ENCODE data around the gene SREBF2.
"Not testable (repeated sequence)": the region's sequence is repeated elsewhere in the genome, so short reads cannot be mapped to it uniquely, and the experiment has no call there.

Gene SREBF2

GRCh38 chr22:41821471-41822316 is 11.2 kb upstream of the SREBF2 start:
- no peak for DNase-seq (ENCODE audit: low spot score)

DNA sequence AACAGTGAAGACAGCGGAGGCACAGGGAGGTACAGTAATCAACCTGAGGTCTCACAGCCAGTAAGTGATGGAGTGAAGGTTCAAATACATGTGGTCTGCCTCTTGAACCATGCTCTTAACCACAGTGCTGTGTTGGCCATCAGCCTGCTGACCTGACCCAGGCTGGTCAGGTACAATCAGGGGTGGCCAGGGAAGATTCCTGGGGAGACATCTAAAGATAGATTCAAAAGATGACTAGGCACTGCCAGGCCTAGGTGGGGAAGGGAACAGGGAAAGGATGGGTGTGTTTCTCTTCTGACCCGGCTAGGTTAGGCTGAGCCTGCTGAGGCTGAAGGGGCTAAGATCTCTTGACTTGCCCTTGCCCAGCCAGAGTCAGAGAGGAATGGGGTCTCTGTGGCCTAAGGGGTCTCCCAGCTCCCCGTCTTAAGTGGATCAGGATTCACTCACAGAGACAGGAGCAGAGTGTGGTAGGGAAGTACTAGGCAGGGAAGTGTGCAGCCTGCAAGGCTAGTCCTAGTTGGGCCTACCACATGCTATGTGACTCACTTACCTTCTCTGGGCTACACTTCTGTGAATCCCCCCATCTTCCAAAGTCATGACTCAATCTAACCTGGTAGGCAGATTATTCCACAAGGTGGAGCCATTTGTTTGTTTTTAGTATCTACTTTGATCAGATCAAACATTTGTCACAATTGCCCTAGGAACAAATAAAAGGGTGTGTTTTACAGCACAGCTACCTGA is 10.4 kb upstream of the SREBF2 start:
- no peak for DNase-seq (ENCODE audit: low spot score)

GRCh38 chr22:41823797-41824196 is 9.1 kb upstream of the SREBF2 start:
- DNase-seq (ENCODE audit: low spot score): no peak

DNA sequence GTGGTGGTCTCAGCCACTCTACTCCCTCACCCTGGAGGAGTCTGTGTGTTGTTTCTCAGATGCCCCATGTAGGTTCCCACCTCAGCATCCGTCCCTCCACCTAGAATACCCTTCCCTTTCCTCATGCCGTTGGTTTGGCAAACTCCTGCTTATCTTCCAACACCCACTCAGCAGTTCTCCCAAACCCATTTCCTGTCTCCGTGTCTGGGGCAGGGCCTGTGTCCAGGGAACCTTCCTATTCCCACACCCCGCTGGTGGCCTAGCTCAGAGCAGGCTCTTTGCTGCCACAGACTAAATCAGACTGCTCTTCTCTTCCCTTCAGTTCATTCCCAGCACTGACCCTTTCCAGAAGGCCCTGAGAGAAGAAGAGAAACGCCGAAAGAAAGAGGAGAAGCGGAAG is 7.5 kb upstream of the SREBF2 start:
- DNase-seq (ENCODE audit: low spot score): no peak

DNA sequence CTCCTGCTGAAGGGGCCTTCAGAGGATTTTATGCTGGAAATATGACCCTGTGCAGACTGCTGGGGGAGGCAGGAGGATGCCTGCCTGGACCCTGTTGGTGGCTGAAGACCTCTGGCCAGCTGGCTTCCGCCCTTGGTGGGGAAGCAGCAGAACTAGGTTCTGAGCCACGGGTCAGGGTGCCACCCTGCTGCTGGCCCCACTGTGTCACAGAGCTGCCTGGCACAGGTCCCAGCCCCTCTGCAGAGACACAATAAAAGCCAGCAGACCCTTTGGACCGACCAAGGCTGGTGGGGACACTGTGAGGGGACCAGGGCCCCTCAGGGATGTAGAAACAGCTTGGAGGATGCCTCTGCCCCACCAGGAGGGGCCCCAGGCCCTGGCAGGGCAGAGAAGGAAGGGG is 6.9 kb upstream of the SREBF2 start:
- DNase-seq (ENCODE audit: low spot score): no peak

GRCh38 chr22:41826430-41827383 is 6.2 kb upstream of the SREBF2 start:
- DNase-seq (ENCODE audit: low spot score): no peak

DNA sequence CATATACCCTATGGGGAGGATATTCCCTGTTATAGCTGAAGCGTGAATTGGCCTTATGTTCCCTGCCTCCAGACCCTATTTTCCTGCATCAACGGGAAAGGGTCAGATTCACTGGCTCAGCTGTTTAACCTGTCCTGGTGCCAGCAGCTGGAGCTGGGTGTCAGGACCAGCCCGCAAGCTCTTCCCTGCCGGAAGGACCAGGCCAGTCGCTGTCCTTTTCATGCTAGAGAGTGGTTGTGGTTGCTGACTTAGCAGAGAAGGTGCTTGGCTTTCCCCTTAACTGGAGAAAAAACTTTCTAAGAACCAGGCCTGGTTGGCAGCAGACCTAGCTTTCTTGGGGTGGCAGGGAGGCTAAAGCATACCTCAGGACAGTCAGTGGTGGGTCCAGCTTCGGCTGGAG is 5.2 kb upstream of the SREBF2 start:
- no peak for DNase-seq (ENCODE audit: low spot score)

DNA sequence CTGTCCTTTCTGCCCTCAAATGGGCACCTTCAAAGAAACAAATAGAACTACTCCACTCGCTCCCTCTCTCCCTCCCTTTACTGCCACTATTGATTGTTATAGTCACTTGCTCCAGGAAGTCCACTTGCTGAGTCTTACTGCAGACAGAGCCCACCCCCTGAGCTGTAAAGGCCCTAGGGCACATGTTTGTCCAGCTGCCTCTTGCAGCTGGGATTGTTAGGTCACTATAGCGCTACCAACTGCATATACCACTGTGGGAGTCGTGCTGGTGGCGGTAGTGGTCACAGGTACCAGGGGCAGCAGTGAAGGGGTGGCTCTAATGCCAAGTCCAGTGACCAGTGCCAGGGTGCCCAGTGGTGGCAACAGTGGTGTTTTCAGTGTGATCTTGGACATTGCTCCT is 4.4 kb upstream of the SREBF2 start:
- DNase-seq (ENCODE audit: low spot score): no peak

DNA sequence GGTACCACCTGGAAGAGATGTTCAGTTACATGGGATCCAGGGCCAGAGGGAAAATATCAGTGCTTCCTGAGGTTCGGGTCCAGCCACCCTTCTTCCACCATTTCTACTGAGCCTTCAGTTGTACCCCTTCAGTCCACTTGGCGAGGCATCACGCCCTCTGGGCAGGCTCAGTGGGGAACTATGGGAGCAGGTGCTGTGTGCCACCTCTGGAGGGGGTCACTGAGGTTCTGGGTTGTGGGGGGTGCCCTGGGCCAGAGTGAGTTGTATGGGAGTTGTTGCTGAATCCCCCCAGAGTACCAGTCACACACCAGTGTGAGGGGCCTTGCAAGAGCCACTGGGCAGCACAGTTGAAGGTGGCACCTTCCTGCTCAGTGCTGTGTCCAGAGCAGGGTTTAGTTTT is 2.7 kb upstream of the SREBF2 start:
- DNase-seq (ENCODE audit: low spot score): no peak

GRCh38 chr22:41831383-41831782 is 1.5 kb upstream of the SREBF2 start:
- DNase-seq (ENCODE audit: low spot score): no peak

GRCh38 chr22:41831828-41832552 is 915 bp upstream of the SREBF2 start:
- no peak for DNase-seq (ENCODE audit: low spot score)

DNA sequence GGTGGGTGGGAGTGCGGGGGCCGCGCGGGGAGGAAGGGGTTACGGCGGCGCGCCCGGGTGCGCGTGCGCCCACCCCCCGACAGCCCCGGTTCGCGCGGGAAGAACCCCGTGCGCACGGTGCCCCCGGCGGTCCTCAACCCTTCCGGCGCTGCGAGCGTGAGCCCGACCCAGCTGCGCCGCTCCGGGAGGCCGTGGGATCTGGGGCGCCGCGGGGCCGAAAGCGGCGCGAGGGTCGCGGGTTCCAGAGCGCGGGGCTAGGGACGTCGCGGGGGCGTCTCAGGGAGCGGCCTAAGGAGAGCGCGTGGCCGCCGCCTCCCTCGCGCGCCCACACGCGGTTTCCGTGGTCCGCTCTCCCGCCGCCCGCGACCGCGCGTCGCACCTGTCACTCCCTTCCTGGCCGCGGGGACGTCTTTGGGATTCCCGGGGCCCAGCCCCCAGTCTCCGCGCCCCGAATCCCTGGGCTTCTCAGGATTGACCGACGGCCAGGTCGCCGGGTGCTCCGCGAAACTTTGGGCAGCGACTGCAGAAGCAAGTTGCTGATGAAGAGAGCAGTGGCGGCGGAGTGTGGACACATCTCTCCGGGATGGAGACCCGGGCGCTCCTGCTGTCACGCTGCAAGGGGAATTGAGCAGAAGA is 582 bp downstream of the SREBF2 start:
- DNase-seq (ENCODE audit: low spot score): peak; percentile 72

GRCh38 chr22:41834005-41834944 is 1.4 kb downstream of the SREBF2 start:
- DNase-seq (ENCODE audit: low spot score): no peak

GRCh38 chr22:41835462-41835861 is 2.6 kb downstream of the SREBF2 start:
- DNase-seq (ENCODE audit: low spot score): not testable (repeated sequence)

DNA sequence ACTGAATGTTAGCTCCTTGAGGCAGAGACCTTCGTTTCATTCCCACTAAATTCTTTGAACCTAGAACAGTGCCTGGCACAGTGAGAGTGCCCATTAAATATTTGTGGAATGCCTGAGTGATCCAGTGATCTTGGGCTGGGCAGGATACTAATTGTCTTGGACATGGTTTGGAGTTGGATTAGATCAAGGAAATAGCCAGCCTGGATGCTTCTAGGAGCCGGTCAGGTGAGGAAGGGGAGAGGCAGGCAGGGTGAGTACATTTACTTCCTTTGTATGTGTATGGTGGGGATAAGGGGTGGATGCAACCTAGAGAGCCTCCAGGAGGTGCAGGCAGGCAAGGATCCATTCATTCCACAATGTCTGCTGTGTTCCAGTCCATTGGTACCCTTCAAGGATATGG is 3.6 kb downstream of the SREBF2 start:
- DNase-seq (ENCODE audit: low spot score): no peak

GRCh38 chr22:41838842-41839618 is 6.1 kb downstream of the SREBF2 start:
- DNase-seq (ENCODE audit: low spot score): no peak

- no peak for DNase-seq (ENCODE audit: low spot score)
Measured at GRCh38 chr22:41840216-41840615, 7.3 kb downstream of the SREBF2 start.

GRCh38 chr22:41841085-41841712 is 8.3 kb downstream of the SREBF2 start:
- no peak for DNase-seq (ENCODE audit: low spot score)
